Islet of Langerhans (tissue), 1 donor: ENCODE data around the gene OXNAD1.

Source experiments
- FAIRE-seq: peaks from one replicate; lab custom pipeline; 2011; peaks lifted over from hg19 to GRCh38; lab: Jason Lieb, UNC

OXNAD1 gene

GRCh38 chr3:16279010-16279801 is 14.2 kb downstream of the OXNAD1 start:
- no peak for FAIRE-seq

GRCh38 chr3:16280671-16281070 is 15.7 kb downstream of the OXNAD1 start:
- no peak for FAIRE-seq

GRCh38 chr3:16284633-16285032 is 19.6 kb downstream of the OXNAD1 start:
- no peak for FAIRE-seq

GRCh38 chr3:16286161-16286560 is 21.1 kb downstream of the OXNAD1 start:
- no peak for FAIRE-seq

GRCh38 chr3:16286751-16287543 is 21.9 kb downstream of the OXNAD1 start:
- no peak for FAIRE-seq

- FAIRE-seq, result no peak
Measured at GRCh38 chr3:16288664-16289063, 23.7 kb downstream of the OXNAD1 start.

- no peak for FAIRE-seq
Measured at GRCh38 chr3:16289144-16289889, 24.3 kb downstream of the OXNAD1 start.

- peak; percentile 96 for FAIRE-seq
Measured at GRCh38 chr3:16290007-16290826, 25.2 kb downstream of the OXNAD1 start.

GRCh38 chr3:16290827-16291196 is 25.8 kb downstream of the OXNAD1 start:
- FAIRE-seq, result no peak

GRCh38 chr3:16294844-16295243 is 29.8 kb downstream of the OXNAD1 start:
- FAIRE-seq, result no peak

GRCh38 chr3:16295298-16295890 is 30.4 kb downstream of the OXNAD1 start:
- FAIRE-seq, result no peak

- FAIRE-seq, result no peak
Measured at GRCh38 chr3:16297997-16298885, 33.2 kb downstream of the OXNAD1 start.

- FAIRE-seq, result no peak
Measured at GRCh38 chr3:16298891-16299290, 33.9 kb downstream of the OXNAD1 start.

GRCh38 chr3:16299746-16300145 is 34.7 kb downstream of the OXNAD1 start:
- FAIRE-seq, result no peak

- no peak for FAIRE-seq
Measured at GRCh38 chr3:16300307-16300706, 35.3 kb downstream of the OXNAD1 start.

GRCh38 chr3:16300881-16301359 is 35.9 kb downstream of the OXNAD1 start:
- no peak for FAIRE-seq

GRCh38 chr3:16301507-16301906 is 36.5 kb downstream of the OXNAD1 start:
- no peak for FAIRE-seq

- FAIRE-seq, result no peak
Measured at GRCh38 chr3:16302082-16302631, 37.1 kb downstream of the OXNAD1 start.

- no peak for FAIRE-seq
Measured at GRCh38 chr3:16303037-16303575, 38.1 kb downstream of the OXNAD1 start.
